Type B pancreatic cell (in vitro differentiated cells): Measurements from ENCODE around the gene FN3KRP. TPM values are rescaled to one million over a fixed set of nuclear protein-coding genes. Genes with fewer than 3 reads are reported as not detected.

Experiments used
- DNase-seq: peaks from one replicate; pipeline ENCODE4 v3.0.0; 2021; ENCODE audit warnings: mixed read lengths; ENCODE audit not compliant: unreplicated experiment; ENCODE audit errors: extremely low spot score
- H3K27ac Mint-ChIP-seq: 2 replicates; pipeline ENCODE4 v1.8.0; 2021; ENCODE audit warnings: mild to moderate bottlenecking, mixed read lengths
- H3K27me3 Mint-ChIP-seq: 2 replicates; pipeline ENCODE4 v1.8.0; 2021; ENCODE audit warnings: mixed read lengths
- H3K36me3 Mint-ChIP-seq: 2 replicates; pipeline ENCODE4 v1.8.0; 2021; ENCODE audit warnings: mixed read lengths
- H3K4me1 Mint-ChIP-seq: one replicate; pipeline ENCODE4 v1.8.0; 2021; ENCODE audit warnings: mixed read lengths; ENCODE audit not compliant: unreplicated experiment
- H3K4me3 Mint-ChIP-seq: 2 replicates; pipeline ENCODE4 v1.8.0; 2021; ENCODE audit warnings: mild to moderate bottlenecking, mixed read lengths
- H3K9me3 Mint-ChIP-seq: 2 replicates; pipeline ENCODE4 v1.8.0; 2021; ENCODE audit warnings: mixed read lengths
- CTCF ChIP-seq: fragments of 200-600 bp; sonication (generic); conservative IDR thresholded peaks from 2 replicates; pipeline ENCODE4 v1.5.0; 2021; ENCODE audit warnings: antibody characterized with exemption, mild to moderate bottlenecking
- total RNA-seq: library from RNA; stranded (reverse); gene quantifications from 2 replicates; pipeline ENCODE4 v1.2.1, GENCODE V29; 2021; ENCODE audit warnings: low replicate concordance

Gene FN3KRP
- total RNA-seq, 1 donor from 2014 or later: 36.5 TPM

- no peak for TF ChIP-seq CTCF
- Mint-ChIP-seq H3K27ac (no peak overlapping the region), H3K27me3 (peaks cover 5% of the 10 kb centered on the region), H3K4me3 (no peak overlapping the region), H3K36me3 (peaks cover 14% of the 10 kb centered on the region), H3K4me1 (peaks cover 14% of the 10 kb centered on the region), H3K9me3 (peaks cover 7% of the 10 kb centered on the region)
- no peak for DNase-seq
These were observed 24.8 kb upstream of the FN3KRP start for GRCh38 chr17:82691714-82692113.

GRCh38 chr17:82692268-82692667 is 24.2 kb upstream of the FN3KRP start:
- peaks cover 7% of the 10 kb centered on the region for H3K9me3 Mint-ChIP-seq
- no peak for DNase-seq
- no peak for TF ChIP-seq CTCF
- peaks cover 14% of the 10 kb centered on the region for H3K36me3 Mint-ChIP-seq
- H3K27ac Mint-ChIP-seq: no peak overlapping the region
- no peak overlapping the region for H3K4me3 Mint-ChIP-seq
- peaks cover 11% of the 10 kb centered on the region for H3K27me3 Mint-ChIP-seq
- peaks cover 14% of the 10 kb centered on the region for H3K4me1 Mint-ChIP-seq

GRCh38 chr17:82693168-82693867 is 23.2 kb upstream of the FN3KRP start:
- H3K4me3 Mint-ChIP-seq: peak overlapping the region; percentile 67
- no peak for DNase-seq
- peaks cover 14% of the 10 kb centered on the region for H3K4me1 Mint-ChIP-seq
- no peak overlapping the region for H3K27ac Mint-ChIP-seq
- peaks cover 14% of the 10 kb centered on the region for H3K36me3 Mint-ChIP-seq
- H3K9me3 Mint-ChIP-seq: peaks cover 7% of the 10 kb centered on the region
- TF ChIP-seq CTCF: no peak
- peaks cover 11% of the 10 kb centered on the region for H3K27me3 Mint-ChIP-seq

GRCh38 chr17:82694647-82695046 is 21.9 kb upstream of the FN3KRP start:
- Mint-ChIP-seq H3K27ac (no peak overlapping the region), H3K9me3 (peaks cover 7% of the 10 kb centered on the region), H3K4me1 (peaks cover 14% of the 10 kb centered on the region), H3K36me3 (peaks cover 14% of the 10 kb centered on the region), H3K27me3 (peaks cover 13% of the 10 kb centered on the region), H3K4me3 (peak overlapping the region; percentile 54)
- DNase-seq: no peak
- no peak for TF ChIP-seq CTCF

DNA sequence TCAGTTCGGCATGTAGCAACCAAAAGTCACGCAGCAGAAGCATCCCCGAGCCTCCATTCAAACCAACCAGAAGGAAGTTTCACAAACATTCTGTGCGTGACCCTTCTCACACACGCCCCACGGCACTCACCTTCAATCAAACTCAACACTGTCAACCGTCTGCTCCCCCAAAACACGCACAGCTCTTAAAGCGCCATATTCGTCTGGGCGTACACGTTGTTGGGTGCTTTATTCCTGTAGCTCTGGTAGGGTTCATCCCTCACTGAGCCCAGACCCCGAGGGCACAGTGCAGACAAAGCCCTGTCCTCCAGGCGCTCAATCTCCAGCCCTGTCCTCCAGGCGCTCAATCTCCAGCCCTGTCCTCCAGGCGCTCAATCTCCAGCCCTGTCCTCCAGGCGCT is 20.2 kb upstream of the FN3KRP start:
- peaks cover 15% of the 10 kb centered on the region for H3K27me3 Mint-ChIP-seq
- H3K27ac Mint-ChIP-seq: no peak overlapping the region
- peak overlapping the region; percentile 39 for H3K4me3 Mint-ChIP-seq
- no peak for DNase-seq
- peaks cover 10% of the 10 kb centered on the region for H3K36me3 Mint-ChIP-seq
- no peak for TF ChIP-seq CTCF
- peaks cover 7% of the 10 kb centered on the region for H3K9me3 Mint-ChIP-seq
- peaks cover 5% of the 10 kb centered on the region for H3K4me1 Mint-ChIP-seq
